HepG2 (cell line): Measurements from ENCODE around the gene LZTR1. TPM values are rescaled to one million over a fixed set of nuclear protein-coding genes. Genes with fewer than 3 reads are reported as not detected.

Experiments
- ATF7 ChIP-seq, 2 experiments: fragments of 450-650 bp in 1 of 2; sonication (generic) in 1 of 2; formaldehyde crosslinking in 1 of 2; IDR thresholded peaks; 2 replicates each; pipeline versions ENCODE4 v1.4.0 to v1.6.1; 2016 to 2020; ENCODE audit warnings: antibody characterized with exemption in 1 of 2, mild to moderate bottlenecking in 1 of 2, missing genetic modification reagents in 1 of 2
- E2F5 ChIP-seq: sonication (generic); formaldehyde crosslinking; conservative IDR thresholded peaks from 2 replicates; pipeline ENCODE4 v1.4.0; 2020; ENCODE audit warnings: missing genetic modification reagents
- ELF3 ChIP-seq: IDR thresholded peaks from 2 replicates; pipeline ENCODE4 v1.6.1; 2016; ENCODE audit warnings: missing genetic modification reagents, missing compliant biosample characterization
- FOXP1 ChIP-seq, 2 experiments: fragments of 450-650 bp in 1 of 2; IDR thresholded peaks; 2 replicates each; pipeline ENCODE4 v1.6.1; 2017 to 2018; ENCODE audit warnings: antibody characterized with exemption in 1 of 2
- GABPA ChIP-seq, 2 experiments: IDR thresholded peaks; 2 replicates each; pipeline ENCODE4 v1.6.1; 2011 to 2016; ENCODE audit warnings: low read depth in 2 of 2, low read length in 1 of 2, missing biosample characterization in 1 of 2, missing genetic modification characterization in 1 of 2
- GZF1 ChIP-seq: sonication (generic); formaldehyde crosslinking; IDR thresholded peaks from 2 replicates; pipeline ENCODE4 v1.5.1; 2020; ENCODE audit warnings: mild to moderate bottlenecking, missing genetic modification reagents
- KAT8 ChIP-seq: IDR thresholded peaks from 2 replicates; pipeline ENCODE4 v1.6.1; 2016; ENCODE audit warnings: missing genetic modification reagents, missing compliant biosample characterization
- NFATC3 ChIP-seq: sonication (generic); formaldehyde crosslinking; IDR thresholded peaks from 2 replicates; pipeline ENCODE4 v1.5.1; 2020; ENCODE audit warnings: mild to moderate bottlenecking, missing genetic modification reagents
- PAWR ChIP-seq: sonication (generic); formaldehyde crosslinking; IDR thresholded peaks from 2 replicates; pipeline ENCODE4 v1.4.0; 2020; ENCODE audit warnings: missing genetic modification reagents, mild to moderate bottlenecking, borderline replicate concordance
- PRPF4 ChIP-seq: fragments of 200-400 bp; formaldehyde crosslinking; IDR thresholded peaks from 2 replicates; pipeline ENCODE4 v1.6.1; 2016; ENCODE audit warnings: low read length, low read depth; ENCODE audit not compliant: poor library complexity, severe bottlenecking
- RARA ChIP-seq: IDR thresholded peaks from 2 replicates; pipeline ENCODE4 v1.6.1; 2016; ENCODE audit warnings: missing genetic modification reagents, missing compliant biosample characterization
- RBAK ChIP-seq: sonication (generic); formaldehyde crosslinking; IDR thresholded peaks from 2 replicates; pipeline ENCODE4 v1.5.1; 2020; ENCODE audit warnings: mild to moderate bottlenecking, missing genetic modification reagents
- SAFB2 ChIP-seq: sonication (generic); formaldehyde crosslinking; IDR thresholded peaks from 2 replicates; pipeline ENCODE4 v1.5.1; 2020; ENCODE audit warnings: missing genetic modification reagents, low read depth, mild to moderate bottlenecking, borderline replicate concordance
- SRSF4 ChIP-seq: fragments of 200-400 bp; formaldehyde crosslinking; IDR thresholded peaks from one replicate; pipeline ENCODE4 v1.6.1; 2018; ENCODE audit warnings: mild to moderate bottlenecking, low read depth, low read length, moderate library complexity; ENCODE audit not compliant: poor library complexity, severe bottlenecking
- ZBTB49 ChIP-seq: sonication (generic); formaldehyde crosslinking; IDR thresholded peaks from 2 replicates; pipeline ENCODE4 v1.4.0; 2020; ENCODE audit warnings: missing genetic modification reagents, borderline replicate concordance
- ZMAT3 ChIP-seq: sonication (generic); formaldehyde crosslinking; conservative IDR thresholded peaks from 2 replicates; pipeline ENCODE4 v1.7.0; 2021; ENCODE audit warnings: missing genetic modification reagents
- ZNF337 ChIP-seq: sonication (generic); formaldehyde crosslinking; IDR thresholded peaks from 2 replicates; pipeline ENCODE4 v1.5.1; 2020; ENCODE audit warnings: missing genetic modification reagents, low read depth, mild to moderate bottlenecking, borderline replicate concordance
- ZNF44 ChIP-seq: sonication (generic); formaldehyde crosslinking; IDR thresholded peaks from 2 replicates; pipeline ENCODE4 v1.5.1; 2020; ENCODE audit warnings: mild to moderate bottlenecking, missing genetic modification reagents
- ZNF720 ChIP-seq: sonication (generic); formaldehyde crosslinking; IDR thresholded peaks from 2 replicates; pipeline ENCODE4 v1.4.0; 2020; ENCODE audit warnings: missing genetic modification reagents
- ZNF770 ChIP-seq: sonication (generic); formaldehyde crosslinking; IDR thresholded peaks from 2 replicates; pipeline ENCODE4 v1.5.0; 2020; ENCODE audit warnings: mild to moderate bottlenecking, missing genetic modification reagents
- polyA plus RNA-seq, 8 experiments: library from polyadenylated mRNA; depleted of rRNA in 3 of 8; stranded (reverse) in 7 of 8; unstranded in 1 of 8; fragments of >200 nt; fragmentation: Illumina TruSeq in 4 of 8; extraction: Trizol in 4 of 8; gene quantifications; 2 replicates each; pipeline versions ENCODE4 v1.2.1 to v1.2.3, GENCODE V29; 2011 to 2016; ENCODE audit warnings: low read depth in 4 of 8, missing spikeins in 1 of 8, mixed read lengths in 1 of 8; ENCODE audit not compliant: insufficient read depth in 1 of 8
- total RNA-seq, 5 experiments: library from RNA; depleted of rRNA; stranded (reverse); fragments of >200 nt; fragmentation: Illumina TruSeq; extraction: Trizol; gene quantifications; 2 replicates each; pipeline ENCODE4 v1.2.3, GENCODE V29; 2016; ENCODE audit warnings: low read depth in 1 of 5
- TF ChIP-seq, protein P1 (sequence below): sonication (generic); formaldehyde crosslinking; IDR thresholded peaks from 2 replicates; pipeline ENCODE4 v1.8.1; 2022; ENCODE audit warnings: low read depth, mild to moderate bottlenecking, missing genetic modification reagents

The LZTR1 gene
- total and polyA plus RNA-seq, 2 of the 13 experiments (the other 11 are each of a cell fraction or from before 2014, with no cell fraction given) = 21.8 to 22.4 TPM

- no peak for TF ChIP-seq ZBTB49 (CRISPR knock-in tag)
- TF ChIP-seq ATF7 (IDR thresholded peaks at IDR 0.05) = no peak
- TF ChIP-seq ATF7 (CRISPR knock-in tag; IDR thresholded peaks at IDR 0.05) = no peak
- no peak for TF ChIP-seq ZNF337 (CRISPR knock-in tag)
- no peak for TF ChIP-seq RBAK (CRISPR knock-in tag)
- no peak for TF ChIP-seq ZNF770 (CRISPR knock-in tag)
- no peak for TF ChIP-seq ZNF44 (CRISPR knock-in tag)
- TF ChIP-seq, protein P1, sequence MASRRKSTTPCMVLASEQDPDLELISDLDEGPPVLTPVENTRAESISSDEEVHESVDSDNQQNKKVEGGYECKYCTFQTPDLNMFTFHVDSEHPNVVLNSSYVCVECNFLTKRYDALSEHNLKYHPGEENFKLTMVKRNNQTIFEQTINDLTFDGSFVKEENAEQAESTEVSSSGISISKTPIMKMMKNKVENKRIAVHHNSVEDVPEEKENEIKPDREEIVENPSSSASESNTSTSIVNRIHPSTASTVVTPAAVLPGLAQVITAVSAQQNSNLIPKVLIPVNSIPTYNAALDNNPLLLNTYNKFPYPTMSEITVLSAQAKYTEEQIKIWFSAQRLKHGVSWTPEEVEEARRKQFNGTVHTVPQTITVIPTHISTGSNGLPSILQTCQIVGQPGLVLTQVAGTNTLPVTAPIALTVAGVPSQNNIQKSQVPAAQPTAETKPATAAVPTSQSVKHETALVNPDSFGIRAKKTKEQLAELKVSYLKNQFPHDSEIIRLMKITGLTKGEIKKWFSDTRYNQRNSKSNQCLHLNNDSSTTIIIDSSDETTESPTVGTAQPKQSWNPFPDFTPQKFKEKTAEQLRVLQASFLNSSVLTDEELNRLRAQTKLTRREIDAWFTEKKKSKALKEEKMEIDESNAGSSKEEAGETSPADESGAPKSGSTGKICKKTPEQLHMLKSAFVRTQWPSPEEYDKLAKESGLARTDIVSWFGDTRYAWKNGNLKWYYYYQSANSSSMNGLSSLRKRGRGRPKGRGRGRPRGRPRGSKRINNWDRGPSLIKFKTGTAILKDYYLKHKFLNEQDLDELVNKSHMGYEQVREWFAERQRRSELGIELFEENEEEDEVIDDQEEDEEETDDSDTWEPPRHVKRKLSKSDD (CRISPR knock-in tag) = no peak
- no peak for TF ChIP-seq PAWR (CRISPR knock-in tag)
- peak; percentile 51; the same call in 1 of the 2 replicates for TF ChIP-seq SAFB2 (CRISPR knock-in tag)
- TF ChIP-seq GABPA (IDR thresholded peaks at IDR 0.05; ENCODE audit: low read depth, low read length) = no peak
- TF ChIP-seq GABPA (CRISPR knock-in tag; IDR thresholded peaks at IDR 0.05; ENCODE audit: low read depth) = no peak
- TF ChIP-seq PRPF4 = no peak
- no peak for TF ChIP-seq FOXP1 (IDR thresholded peaks at IDR 0.05)
- no peak for TF ChIP-seq FOXP1 (CRISPR knock-in tag; IDR thresholded peaks at IDR 0.05)
- no peak for TF ChIP-seq KAT8 (CRISPR knock-in tag)
- TF ChIP-seq GZF1 (CRISPR knock-in tag) = no peak
- TF ChIP-seq E2F5 (CRISPR knock-in tag) = no peak; the same call in 1 of the 2 replicates
- TF ChIP-seq NFATC3 (CRISPR knock-in tag) = no peak
- no peak for TF ChIP-seq SRSF4
- no peak for TF ChIP-seq ZNF720
- TF ChIP-seq RARA (CRISPR knock-in tag) = no peak
- 0 out of 2 replicates have a peak, but pooled peaks have one; percentile 23 for TF ChIP-seq ZMAT3 (CRISPR knock-in tag)
- peak; percentile 13; the same call in 1 of the 2 replicates for TF ChIP-seq ELF3 (CRISPR knock-in tag)
These were observed 24.9 kb upstream of the LZTR1 start (continued) for GRCh38 chr22:20957102-20957682.
